ENCODE measurements around the gene MYOCOS. TPM values are rescaled to one million over a fixed set of nuclear protein-coding genes. Genes with fewer than 3 reads are reported as not detected.

MYOCOS gene
- total and polyA plus RNA-seq, 7 donors, result not detected

GRCh38 chr1:171640225-171640624, 18.2 kb downstream of the MYOCOS start:
- DNase-seq, result no peak
- Histone ChIP-seq H3K36me3 (no peaks in the 10 kb centered on the region), H3K27ac (no peak overlapping the region), H3K4me1 (peaks cover 0 to 7% (median 6%) of the 10 kb centered on the region in 4 donors), H3K9me3 (no peaks in the 10 kb centered on the region), H3K4me3 (no peak overlapping the region), H3K27me3 (no peaks in the 10 kb centered on the region)
- TF ChIP-seq CTCF (IDR thresholded peaks at IDR 0.05) (no peak), EP300 (IDR thresholded peaks at IDR 0.05) (no peak), POLR2A (IDR thresholded peaks at IDR 0.05) (no peak), POLR2AphosphoS5 (IDR thresholded peaks at IDR 0.05) (no peak)
- WGBS, 2 donors, result 92 to 96% methylated on average over 1 of the region's 1 CpG
- intact Hi-C loops (cut with DNase I), result loop anchor here (5.0 to 10.0 kb wide), 3 partner anchors 155 to 347 kb away; partner anchors contain the start of genes DNM3 and PRRC2C

- H3K9me3 ChIP-seq, result no peaks in the 10 kb centered on the region
- H3K27me3 ChIP-seq, result no peaks in the 10 kb centered on the region
- H3K4me1 ChIP-seq, result peaks cover 0 to 18% (median 16%) of the 10 kb centered on the region in 4 donors
- H3K36me3 ChIP-seq, result no peaks in the 10 kb centered on the region
- WGBS, 2 donors, result 62 to 73% methylated on average over 10 of the region's 10 CpGs
- intact Hi-C loops (cut with DNase I), result loop anchor here (5.0 to 10.0 kb wide), 3 partner anchors 156 to 346 kb away; partner anchors contain the start of genes DNM3 and PRRC2C
- no peak for DNase-seq
- TF ChIP-seq EP300 (IDR thresholded peaks at IDR 0.05) (no peak), POLR2A (IDR thresholded peaks at IDR 0.05) (no peak), POLR2AphosphoS5 (IDR thresholded peaks at IDR 0.05) (no peak), CTCF (IDR thresholded peaks at IDR 0.05) (no peak)
- H3K27ac ChIP-seq, result no peak overlapping the region
- H3K4me3 ChIP-seq, result no peak overlapping the region
Measured at GRCh38 chr1:171641076-171641864, 19.2 kb downstream of the MYOCOS start.

- Histone ChIP-seq H3K27me3 (no peaks in the 10 kb centered on the region), H3K27ac (no peak overlapping the region), H3K4me1 (peaks cover 0 to 21% (median 20%) of the 10 kb centered on the region in 4 donors), H3K4me3 (no peak overlapping the region), H3K9me3 (no peaks in the 10 kb centered on the region), H3K36me3 (no peaks in the 10 kb centered on the region)
- 80 to 87% methylated on average over 4 of the region's 4 CpGs for WGBS, 2 donors
- no peak for DNase-seq
- intact Hi-C loops (cut with DNase I), result loop anchor here (5.0 to 10.0 kb wide), 3 partner anchors 157 to 345 kb away; partner anchors contain the start of genes DNM3 and PRRC2C
- no peak for TF ChIP-seq POLR2A (IDR thresholded peaks at IDR 0.05)
- no peak for TF ChIP-seq EP300 (IDR thresholded peaks at IDR 0.05)
- no peak for TF ChIP-seq POLR2AphosphoS5 (IDR thresholded peaks at IDR 0.05)
Measured at GRCh38 chr1:171642197-171642596, 20.2 kb downstream of the MYOCOS start.

GRCh38 chr1:171643156-171643555, 21.1 kb downstream of the MYOCOS start:
- H3K4me1 ChIP-seq, result peaks cover 0 to 21% (median 20%) of the 10 kb centered on the region in 4 donors
- TF ChIP-seq CTCF (IDR thresholded peaks at IDR 0.05) (no peak), EP300 (IDR thresholded peaks at IDR 0.05) (no peak), POLR2AphosphoS5 (IDR thresholded peaks at IDR 0.05) (no peak), POLR2A (IDR thresholded peaks at IDR 0.05) (no peak)
- intact Hi-C loops (cut with DNase I), result loop anchor here (5.0 to 10.0 kb wide), 3 partner anchors 158 to 344 kb away; partner anchors contain the start of genes DNM3 and PRRC2C
- no peak for DNase-seq
- no peaks in the 10 kb centered on the region for H3K9me3 ChIP-seq
- H3K27me3 ChIP-seq, result no peaks in the 10 kb centered on the region
- no peak overlapping the region for H3K4me3 ChIP-seq
- no peak overlapping the region for H3K27ac ChIP-seq
- H3K36me3 ChIP-seq, result no peaks in the 10 kb centered on the region
- WGBS, 2 donors, result 83 to 85% methylated on average over 8 of the region's 8 CpGs

GRCh38 chr1:171644805-171645483, 22.9 kb downstream of the MYOCOS start:
- Histone ChIP-seq H3K27ac (peak overlapping the region; percentile 72 to 83 (median 80)), H3K9me3 (no peaks in the 10 kb centered on the region), H3K4me3 (no peak overlapping the region), H3K4me1 (peaks cover 0 to 21% (median 20%) of the 10 kb centered on the region in 4 donors), H3K36me3 (no peaks in the 10 kb centered on the region), H3K27me3 (no peaks in the 10 kb centered on the region)
- 11 to 20% methylated on average over 15 of the region's 15 CpGs for WGBS, 2 donors
- TF ChIP-seq CTCF (IDR thresholded peaks at IDR 0.05) (peak; percentile 63 to 89 (median 84)), EP300 (IDR thresholded peaks at IDR 0.05) (no peak), POLR2AphosphoS5 (IDR thresholded peaks at IDR 0.05) (peak in 2 of 4 donors; percentile 12 to 19)
- peak; percentile 93 for DNase-seq
- intact Hi-C loops (cut with DNase I), result loop anchor here (1.0 to 10.0 kb wide), 6 partner anchors 70 to 342 kb away; partner anchors contain the start of genes DNM3, METTL13, PRRC2C and VAMP4

Measured in sigmoid colon (tissue), 7 donors.